ENCODE data around the gene NOTCH2NLA.
"Not testable (repeated sequence)": the region's sequence is repeated elsewhere in the genome, so short reads cannot be mapped to it uniquely, and the experiment has no call there.

Gene NOTCH2NLA

GRCh38 chr1:146228710-146229477 lies at the start of gene NOTCH2NLA:
NOTCH2NLA (minus strand) TSS chr1:146229021; CDS start chr1:146189337, 39,684 bp downstream.
- not testable (repeated sequence) for DNase-seq

- DNase-seq = not testable (repeated sequence)
Measured at GRCh38 chr1:146278346-146278745, 49.5 kb upstream of the NOTCH2NLA start.

GRCh38 chr1:146277087-146277486 lies 48.3 kb upstream of the NOTCH2NLA start:
- DNase-seq = not testable (repeated sequence)

- DNase-seq = not testable (repeated sequence)
Measured at GRCh38 chr1:146274083-146274482, 45.3 kb upstream of the NOTCH2NLA start.

- DNase-seq = not testable (repeated sequence)
Measured at GRCh38 chr1:146273194-146273593, 44.4 kb upstream of the NOTCH2NLA start.

GRCh38 chr1:146272734-146273133 lies 43.9 kb upstream of the NOTCH2NLA start:
- not testable (repeated sequence) for DNase-seq

- DNase-seq = not testable (repeated sequence)
Measured at GRCh38 chr1:146271977-146272376, 43.2 kb upstream of the NOTCH2NLA start.

GRCh38 chr1:146270129-146270528 lies 41.3 kb upstream of the NOTCH2NLA start:
- not testable (repeated sequence) for DNase-seq

- DNase-seq = not testable (repeated sequence)
Measured at GRCh38 chr1:146266179-146266748, 37.4 kb upstream of the NOTCH2NLA start.

- not testable (repeated sequence) for DNase-seq
Measured at GRCh38 chr1:146264761-146265160, 35.9 kb upstream of the NOTCH2NLA start.

GRCh38 chr1:146260006-146260730 lies 31.3 kb upstream of the NOTCH2NLA start:
- not testable (repeated sequence) for DNase-seq

- not testable (repeated sequence) for DNase-seq
Measured at GRCh38 chr1:146257992-146258552, 29.3 kb upstream of the NOTCH2NLA start.

- DNase-seq = not testable (repeated sequence)
Measured at GRCh38 chr1:146254569-146255197, 25.9 kb upstream of the NOTCH2NLA start.

GRCh38 chr1:146253249-146253855 lies 24.5 kb upstream of the NOTCH2NLA start:
- not testable (repeated sequence) for DNase-seq

- DNase-seq = not testable (repeated sequence)
Measured at GRCh38 chr1:146251523-146251922, 22.7 kb upstream of the NOTCH2NLA start.

GRCh38 chr1:146248643-146249042 lies 19.8 kb upstream of the NOTCH2NLA start:
- not testable (repeated sequence) for DNase-seq

- DNase-seq = not testable (repeated sequence)
Measured at GRCh38 chr1:146236626-146237025, 7.8 kb upstream of the NOTCH2NLA start.

- DNase-seq = not testable (repeated sequence)
Measured at GRCh38 chr1:146236026-146236601, 7.3 kb upstream of the NOTCH2NLA start.

- DNase-seq = not testable (repeated sequence)
Measured at GRCh38 chr1:146228144-146228682, 608 bp downstream of the NOTCH2NLA start.

GRCh38 chr1:146174531-146174930 lies 54.3 kb downstream of the NOTCH2NLA start:
- DNase-seq = not testable (repeated sequence)

GRCh38 chr1:146167740-146168139 lies 61.1 kb downstream of the NOTCH2NLA start:
- not testable (repeated sequence) for DNase-seq
